T-cell (primary cell): ENCODE measurements around the gene TOP2A. TPM values are rescaled to one million over a fixed set of nuclear protein-coding genes. Genes with fewer than 3 reads are reported as not detected.
A peak's percentile ranks its signal among the peaks of the same experiment; 100 is the strongest.

Experiments used
- ATAC-seq, 4 experiments: fragments of 200-7000 bp in 3 of 4; fragments of 150-1000 bp in 1 of 4; cut with Tn5 transposase; replicated peaks in 1 of 4; 1 replicate in 3 of 4; 2 replicates in 1 of 4; pipeline ENCODE4 v1.10.0; 2021; ENCODE audit warnings: moderate library complexity in 3 of 4, mild to moderate bottlenecking in 2 of 4, moderate number of reproducible peaks in 1 of 4
- CTCF ChIA-PET, 2 donors: fragments of 300-600 bp; sonication (Branson Sonifier 250); formaldehyde crosslinking; loops; one replicate each; lab custom pipeline; 2022; ENCODE audit warnings: antibody characterized with exemption in 2 of 2; lab: Charles Lee
- POLR2A ChIA-PET, 2 donors: fragments of 300-600 bp; sonication (Branson Sonifier 250); formaldehyde crosslinking; loops; one replicate each; lab custom pipeline; 2022; ENCODE audit warnings: antibody characterized with exemption in 2 of 2; lab: Charles Lee
- DNase-seq, 35 experiments: peaks; one replicate each; pipeline versions ENCODE4 v3.0.0 to v3.0.0-alpha.2; 2013 to 2023
- H3K27ac ChIP-seq: one replicate; pipeline ENCODE4 v1.5.1; 2013; ENCODE audit warnings: low read length
- H3K27me3 ChIP-seq, 2 experiments: replicated peaks in 1 of 2; 1 replicate in 1 of 2; 2 replicates in 1 of 2; pipeline versions ENCODE4 v1.6.1 to v1.7.0; 2013; ENCODE audit warnings: low read length in 1 of 2, mixed read lengths in 1 of 2; ENCODE audit not compliant: control insufficient read depth in 2 of 2, insufficient read depth in 2 of 2; ENCODE audit errors: extremely low read depth in 1 of 2
- H3K36me3 ChIP-seq, 2 donors: 1 replicate in 1 of 2; 2 replicates in 1 of 2; pipeline versions ENCODE4 v1.6.1 to v1.7.0; 2013; ENCODE audit warnings: low read length in 1 of 2; ENCODE audit not compliant: control insufficient read depth in 2 of 2, insufficient read depth in 1 of 2; ENCODE audit errors: extremely low read depth in 1 of 2
- H3K4me1 ChIP-seq, 2 experiments: 1 replicate in 1 of 2; 2 replicates in 1 of 2; pipeline versions ENCODE4 v1.6.1 to v1.7.0; 2013; ENCODE audit warnings: low read length in 2 of 2, mixed read lengths in 1 of 2; ENCODE audit not compliant: insufficient read depth in 2 of 2, control insufficient read depth in 1 of 2; ENCODE audit errors: extremely low read depth in 1 of 2
- H3K4me3 ChIP-seq, 2 donors: 1 replicate in 1 of 2; 2 replicates in 1 of 2; pipeline versions ENCODE4 v1.5.1 to v1.7.0; 2013; ENCODE audit warnings: mild to moderate bottlenecking in 2 of 2, low read length in 1 of 2, moderate library complexity in 1 of 2; ENCODE audit not compliant: control insufficient read depth in 1 of 2; ENCODE audit errors: extremely low read depth in 1 of 2
- H3K9me3 ChIP-seq: 2 replicates; pipeline ENCODE4 v1.7.0; 2013
- H3K27ac Mint-ChIP-seq, 2 donors: one replicate each; pipeline ENCODE4 v1.8.0; 2020 to 2021; ENCODE audit warnings: mild to moderate bottlenecking in 2 of 2, mixed read lengths in 2 of 2
- H3K27me3 Mint-ChIP-seq, 2 donors: one replicate each; pipeline ENCODE4 v1.8.0; 2021 to 2022; ENCODE audit warnings: mixed read lengths in 2 of 2
- H3K36me3 Mint-ChIP-seq: one replicate; pipeline ENCODE4 v1.8.0; 2021; ENCODE audit warnings: mixed read lengths
- H3K4me1 Mint-ChIP-seq, 3 donors: one replicate each; pipeline ENCODE4 v1.8.0; 2020 to 2022; ENCODE audit warnings: mixed read lengths in 3 of 3, mild to moderate bottlenecking in 1 of 3
- H3K4me3 Mint-ChIP-seq, 3 donors: one replicate each; pipeline ENCODE4 v1.8.0; 2020 to 2022; ENCODE audit warnings: mild to moderate bottlenecking in 3 of 3, mixed read lengths in 3 of 3, moderate library complexity in 3 of 3
- H3K9me3 Mint-ChIP-seq, 3 donors: one replicate each; pipeline ENCODE4 v1.8.0; 2020 to 2022; ENCODE audit warnings: mixed read lengths in 3 of 3
- WGBS: methylation state at CpG from one replicate; pipeline ENCODE4 v1.1.5; 2013; ENCODE audit warnings: missing lambda C conversion rate; ENCODE audit not compliant: insufficient coverage; 5-methylcytosine and 5-hydroxymethylcytosine counted together
- total RNA-seq, 35 experiments: library from RNA in 6 of 35; stranded (reverse) in 6 of 35; fragments of 120-200 nt in 1 of 35; gene quantifications; one replicate each; pipeline versions ENCODE4 v1.2.1 to v1.2.4 and lab custom pipeline; 2013 to 2026

The TOP2A gene, protein sequence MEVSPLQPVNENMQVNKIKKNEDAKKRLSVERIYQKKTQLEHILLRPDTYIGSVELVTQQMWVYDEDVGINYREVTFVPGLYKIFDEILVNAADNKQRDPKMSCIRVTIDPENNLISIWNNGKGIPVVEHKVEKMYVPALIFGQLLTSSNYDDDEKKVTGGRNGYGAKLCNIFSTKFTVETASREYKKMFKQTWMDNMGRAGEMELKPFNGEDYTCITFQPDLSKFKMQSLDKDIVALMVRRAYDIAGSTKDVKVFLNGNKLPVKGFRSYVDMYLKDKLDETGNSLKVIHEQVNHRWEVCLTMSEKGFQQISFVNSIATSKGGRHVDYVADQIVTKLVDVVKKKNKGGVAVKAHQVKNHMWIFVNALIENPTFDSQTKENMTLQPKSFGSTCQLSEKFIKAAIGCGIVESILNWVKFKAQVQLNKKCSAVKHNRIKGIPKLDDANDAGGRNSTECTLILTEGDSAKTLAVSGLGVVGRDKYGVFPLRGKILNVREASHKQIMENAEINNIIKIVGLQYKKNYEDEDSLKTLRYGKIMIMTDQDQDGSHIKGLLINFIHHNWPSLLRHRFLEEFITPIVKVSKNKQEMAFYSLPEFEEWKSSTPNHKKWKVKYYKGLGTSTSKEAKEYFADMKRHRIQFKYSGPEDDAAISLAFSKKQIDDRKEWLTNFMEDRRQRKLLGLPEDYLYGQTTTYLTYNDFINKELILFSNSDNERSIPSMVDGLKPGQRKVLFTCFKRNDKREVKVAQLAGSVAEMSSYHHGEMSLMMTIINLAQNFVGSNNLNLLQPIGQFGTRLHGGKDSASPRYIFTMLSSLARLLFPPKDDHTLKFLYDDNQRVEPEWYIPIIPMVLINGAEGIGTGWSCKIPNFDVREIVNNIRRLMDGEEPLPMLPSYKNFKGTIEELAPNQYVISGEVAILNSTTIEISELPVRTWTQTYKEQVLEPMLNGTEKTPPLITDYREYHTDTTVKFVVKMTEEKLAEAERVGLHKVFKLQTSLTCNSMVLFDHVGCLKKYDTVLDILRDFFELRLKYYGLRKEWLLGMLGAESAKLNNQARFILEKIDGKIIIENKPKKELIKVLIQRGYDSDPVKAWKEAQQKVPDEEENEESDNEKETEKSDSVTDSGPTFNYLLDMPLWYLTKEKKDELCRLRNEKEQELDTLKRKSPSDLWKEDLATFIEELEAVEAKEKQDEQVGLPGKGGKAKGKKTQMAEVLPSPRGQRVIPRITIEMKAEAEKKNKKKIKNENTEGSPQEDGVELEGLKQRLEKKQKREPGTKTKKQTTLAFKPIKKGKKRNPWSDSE (N-terminal part only)
- 1 to 10 TPM; 2.3 to 4.2 (median 2.7) TPM for total RNA-seq
- total RNA-seq (2013) = 3.1 TPM
- total RNA-seq (lab: John Stamatoyannopoulos, UW) = 1.1 to 52.4 (median 4.2) reads per million in 29 experiments

- ATAC-seq (peak; percentile 98 to 100 (median 99)), DNase-seq (peak; percentile 81 to 100 (median 95))
- Mint-ChIP-seq H3K4me1 (peaks cover 27 to 30% (median 28%) of the 10 kb centered on the region in 3 donors), H3K27ac (peak within 1 kb of the TSS; percentile 88 to 91), H3K4me3 (peak within 1 kb of the TSS; percentile 82 to 92 (median 90)), H3K9me3 (no peaks in the 10 kb centered on the region), H3K36me3 (no peaks in the 10 kb centered on the region), H3K27me3 (no peaks in the 10 kb centered on the region)
- WGBS = 0% methylated on average over 37 of the region's 49 CpGs
- Histone ChIP-seq H3K4me1 (peaks cover 7 to 28% of the 10 kb centered on the region in 2 experiments), H3K4me3 (peak within 1 kb of the TSS; percentile 61 to 74), H3K27me3 (peaks cover 0 to 8% of the 10 kb centered on the region in 2 experiments), H3K9me3 (no peaks in the 10 kb centered on the region), H3K36me3 (no peaks in the 10 kb centered on the region), H3K27ac (peak within 1 kb of the TSS; percentile 43)
- ChIA-PET POLR2A (interaction anchor here (0.5 to 1.1 kb wide), 9 partner anchors 9 to 401 kb away, joined by 3 to 10 read pairs (median 4); no protein-coding TSS in a partner anchor), CTCF (interaction anchor here (0.6 to 4.9 kb wide), 38 partner anchors 9 to 1913 kb away, joined by 3 to 44 read pairs (median 3); partner anchors contain the start of gene WIPF2 (in 1 of the 2))
These were observed at the start of gene TOP2A for GRCh38 chr17:40417609-40418427. TOP2A (minus strand) TSS chr17:40417896; CDS start chr17:40417791, 105 bp downstream.

DNA sequence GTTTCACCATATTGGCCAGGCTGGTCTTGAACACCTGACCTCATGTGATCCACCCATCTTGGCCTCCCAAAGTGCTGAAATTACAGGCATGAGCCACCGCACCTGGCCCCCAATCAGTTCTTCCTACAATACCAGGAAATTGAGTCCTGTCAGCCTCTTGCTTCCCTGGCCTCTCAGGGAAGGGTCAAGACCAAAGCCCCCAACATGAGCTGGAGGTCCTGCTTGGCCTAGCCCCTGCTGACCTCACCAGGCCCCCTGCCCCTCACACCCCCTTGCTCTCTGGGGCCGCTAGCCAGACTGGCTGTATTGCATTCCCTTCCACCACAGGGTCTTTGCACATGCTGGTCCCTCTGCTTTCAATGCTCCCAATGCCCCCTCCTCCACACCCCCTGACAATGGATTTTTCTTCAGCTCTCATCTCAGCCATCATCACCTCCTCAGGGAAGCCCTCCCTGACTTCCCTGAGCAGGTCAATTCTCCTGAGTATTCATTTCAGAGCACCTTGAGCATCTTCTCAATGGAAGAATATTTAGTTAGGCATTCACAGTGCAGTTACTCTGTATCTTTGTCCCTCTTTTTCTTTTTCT lies 49.7 kb upstream of the TOP2A start:
- H3K4me1 Mint-ChIP-seq = no peaks in the 10 kb centered on the region
- no peak for ATAC-seq
- H3K27ac Mint-ChIP-seq = no peak overlapping the region
- H3K36me3 Mint-ChIP-seq = no peaks in the 10 kb centered on the region
- no peaks in the 10 kb centered on the region for H3K36me3 ChIP-seq
- no peaks in the 10 kb centered on the region for H3K27me3 Mint-ChIP-seq
- no peaks in the 10 kb centered on the region for H3K9me3 Mint-ChIP-seq
- no peak for DNase-seq
- 100% methylated on average over 1 of the region's 2 CpGs for WGBS
- POLR2A ChIA-PET = interaction anchor here in 1 of 2 donors (0.6 kb wide), 1 partner anchor 665 kb away, joined by 4 read pairs; no protein-coding TSS in a partner anchor
- CTCF ChIA-PET = interaction anchor here (0.6 to 1.1 kb wide), 2 partner anchors 9 to 66 kb away, joined by 3 to 12 read pairs; no protein-coding TSS in a partner anchor
- H3K27ac ChIP-seq = no peak overlapping the region
- no peaks in the 10 kb centered on the region for H3K4me1 ChIP-seq
- H3K4me3 Mint-ChIP-seq = no peak overlapping the region
- peaks cover 0 to 5% of the 10 kb centered on the region in 2 experiments for H3K27me3 ChIP-seq
- H3K4me3 ChIP-seq = no peak overlapping the region
- no peaks in the 10 kb centered on the region for H3K9me3 ChIP-seq

- no peak for ATAC-seq
- no peak overlapping the region for H3K27ac Mint-ChIP-seq
- H3K4me1 ChIP-seq = no peaks in the 10 kb centered on the region
- ChIA-PET POLR2A (interaction anchor here in 1 of 2 donors (0.6 kb wide), 1 partner anchor 304 kb away, joined by 3 read pairs; no protein-coding TSS in a partner anchor), CTCF (no interaction called here)
- no peak overlapping the region for H3K27ac ChIP-seq
- H3K4me3 Mint-ChIP-seq = no peak overlapping the region
- no peaks in the 10 kb centered on the region for H3K4me1 Mint-ChIP-seq
- no peaks in the 10 kb centered on the region for H3K9me3 ChIP-seq
- H3K27me3 ChIP-seq = peaks cover 0 to 5% of the 10 kb centered on the region in 2 experiments
- WGBS = 53% methylated on average over 3 of the region's 11 CpGs
- H3K36me3 Mint-ChIP-seq = no peaks in the 10 kb centered on the region
- no peak overlapping the region for H3K4me3 ChIP-seq
- no peaks in the 10 kb centered on the region for H3K27me3 Mint-ChIP-seq
- DNase-seq = no peak
- H3K36me3 ChIP-seq = no peaks in the 10 kb centered on the region
- H3K9me3 Mint-ChIP-seq = no peaks in the 10 kb centered on the region
These were observed 48.7 kb upstream of the TOP2A start for GRCh38 chr17:40466298-40466971.

DNA sequence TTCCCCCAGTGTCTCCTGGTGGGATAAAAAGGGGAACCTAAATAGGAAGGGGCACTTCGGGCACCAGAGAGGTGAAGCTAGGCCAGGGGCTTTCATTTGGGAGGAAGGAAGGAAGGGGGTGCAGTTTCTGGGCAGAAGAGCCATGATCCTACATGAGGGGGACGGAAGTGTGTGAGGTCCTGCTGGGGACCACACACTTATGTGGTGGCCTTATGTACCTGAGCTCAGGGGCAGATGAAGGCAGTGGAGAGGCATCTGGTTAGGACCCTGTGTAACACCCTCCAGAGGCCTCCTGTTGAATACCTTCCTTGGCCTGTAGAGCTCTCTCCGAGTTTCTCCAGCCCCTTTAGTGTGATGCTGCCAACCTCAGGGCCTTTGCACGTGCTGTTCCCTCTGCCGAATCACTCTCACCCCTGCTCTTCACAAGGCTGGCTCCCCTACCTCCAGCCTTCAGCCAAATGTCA lies 46.7 kb upstream of the TOP2A start:
- ATAC-seq = no peak

More for the DNA sequence above, 46.7 kb upstream of the TOP2A start:
- Histone ChIP-seq H3K9me3 (no peaks in the 10 kb centered on the region), H3K4me3 (no peak overlapping the region), H3K27ac (no peak overlapping the region), H3K27me3 (peaks cover 0 to 5% of the 10 kb centered on the region in 2 experiments), H3K4me1 (no peaks in the 10 kb centered on the region), H3K36me3 (no peaks in the 10 kb centered on the region)
- no peak overlapping the region for H3K4me3 Mint-ChIP-seq
- 91% methylated on average over 5 of the region's 5 CpGs for WGBS
- no peak for DNase-seq
- ChIA-PET POLR2A (no interaction called here), CTCF (interaction anchor here in 1 of 2 donors (0.6 kb wide), 1 partner anchor 8 kb away, joined by 3 read pairs; no protein-coding TSS in a partner anchor)
- H3K27ac Mint-ChIP-seq = no peak overlapping the region
- no peaks in the 10 kb centered on the region for H3K27me3 Mint-ChIP-seq
- H3K9me3 Mint-ChIP-seq = no peaks in the 10 kb centered on the region
- no peaks in the 10 kb centered on the region for H3K4me1 Mint-ChIP-seq
- no peaks in the 10 kb centered on the region for H3K36me3 Mint-ChIP-seq
